AG09319 (cell line): ENCODE measurements around the gene ADAMTS18.

ENCODE experiments used
- DNase-seq: peaks from one replicate; pipeline ENCODE4 v3.0.0-alpha.2; 2010; ENCODE audit warnings: low read depth; ENCODE audit errors: extremely low read depth
- CTCF ChIP-seq: IDR thresholded peaks from 2 replicates; pipeline ENCODE4 v1.5.1; 2011; ENCODE audit warnings: low read depth, mild to moderate bottlenecking, inconsistent platforms, low read length, moderate library complexity

The ADAMTS18 gene

GRCh38 chr16:77300256-77300655 lies 134.6 kb downstream of the ADAMTS18 start:
- no peak for DNase-seq
- no peak for TF ChIP-seq CTCF

- TF ChIP-seq CTCF, result no peak
- DNase-seq, result no peak
Observed at GRCh38 chr16:77299395-77299794, 135.4 kb downstream of the ADAMTS18 start.

GRCh38 chr16:77298418-77299360 lies 136.1 kb downstream of the ADAMTS18 start:
- TF ChIP-seq CTCF, result no peak
- peak; percentile 68 for DNase-seq

- no peak for DNase-seq
- no peak for TF ChIP-seq CTCF
Observed at GRCh38 chr16:77297996-77298395, 136.8 kb downstream of the ADAMTS18 start.

GRCh38 chr16:77295896-77296295 lies 138.9 kb downstream of the ADAMTS18 start:
- no peak for TF ChIP-seq CTCF

GRCh38 chr16:77290451-77291115 lies 144.3 kb downstream of the ADAMTS18 start:
- DNase-seq, result no peak
- no peak for TF ChIP-seq CTCF

More at GRCh38 chr16:77295896-77296295, 138.9 kb downstream of the ADAMTS18 start:
- no peak for DNase-seq

GRCh38 chr16:77289331-77289809 lies 145.5 kb downstream of the ADAMTS18 start:
- DNase-seq, result no peak
- TF ChIP-seq CTCF, result no peak
